ENCODE data around the gene TBC1D22A.

GRCh38 chr22:46815896-46816731 is 53.7 kb downstream of the TBC1D22A start:
- no peak for TF ChIP-seq CTCF (IDR thresholded peaks at IDR 0.05)
- TF ChIP-seq POLR2AphosphoS5 (IDR thresholded peaks at IDR 0.05) = no peak
- no peak for TF ChIP-seq POLR2A (IDR thresholded peaks at IDR 0.05)
- no peak for TF ChIP-seq EP300 (IDR thresholded peaks at IDR 0.05)
